Measurements from ENCODE around the gene PITPNM3. TPM values are rescaled to one million over a fixed set of nuclear protein-coding genes. Genes with fewer than 3 reads are reported as not detected.

Gene PITPNM3
- total and polyA plus RNA-seq, 2 donors (not counting 1 experiment from before 2014, with no cell fraction given): 0.99 to 1.1 TPM

DNA sequence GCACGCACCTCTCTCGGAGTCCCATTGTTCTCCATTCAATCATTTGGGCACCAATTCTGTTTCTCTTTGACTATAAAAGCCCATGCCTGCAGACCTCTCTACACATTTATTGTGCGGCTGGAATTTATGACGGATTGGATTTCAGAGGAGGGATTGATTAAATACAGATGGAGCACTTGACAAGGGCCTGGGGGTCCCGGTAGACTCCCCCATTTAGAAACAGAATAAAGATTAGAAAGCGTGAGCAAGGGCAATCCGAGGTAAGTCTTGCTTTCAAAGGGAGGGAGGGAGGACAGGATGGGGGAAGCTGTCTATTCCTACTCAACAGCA lies 15.1 kb upstream of the PITPNM3 start:
- TF ChIP-seq CTCF (conservative IDR thresholded peaks at IDR 0.05 in 1 of 2, IDR thresholded peaks at IDR 0.05 in 1 of 2; ENCODE audit: low read depth in 1 of 2, low read length in 2 of 2) (no peak), EZH2 (IDR thresholded peaks at IDR 0.05; ENCODE audit: low read length, missing control alignments) (no peak)
- H3K27me3 ChIP-seq (ENCODE audit: control insufficient read depth, insufficient read depth, low read length): no peaks in the 10 kb centered on the region
- H3K4me3 ChIP-seq (replicated peaks in 1 of 4; ENCODE audit: control extremely low read depth in 1 of 4, insufficient read depth in 1 of 4, low read depth in 3 of 4, low read length in 4 of 4): no peak overlapping the region
- H3K9ac ChIP-seq (ENCODE audit: insufficient read depth, low read length): no peak overlapping the region
- H3K27ac ChIP-seq (ENCODE audit: insufficient read depth, low read length): no peak overlapping the region
- no peaks in the 10 kb centered on the region for H3K36me3 ChIP-seq (ENCODE audit: control insufficient read depth, insufficient read depth, low read length)
- no peaks in the 10 kb centered on the region for H3K9me3 ChIP-seq (ENCODE audit: control insufficient read depth, insufficient read depth, low read depth, low read length)
- H3K4me1 ChIP-seq (ENCODE audit: control insufficient read depth, extremely low read depth, insufficient read depth, low read length): peaks cover 13% of the 10 kb centered on the region
- H4K20me1 ChIP-seq (ENCODE audit: control insufficient read depth, extremely low read depth, insufficient read depth, low read length): no peaks in the 10 kb centered on the region
- no peak overlapping the region for H3K4me2 ChIP-seq (ENCODE audit: extremely low read depth, insufficient read depth, low read length)
- no peak overlapping the region for H2AFZ ChIP-seq (ENCODE audit: low read length)
- no peak for DNase-seq (ENCODE audit: low read depth in 2 of 2)
- H3K79me2 ChIP-seq (ENCODE audit: control insufficient read depth, insufficient read depth, low read length): no peaks in the 10 kb centered on the region

GRCh38 chr17:6570731-6571451 lies 14.5 kb upstream of the PITPNM3 start:
- Histone ChIP-seq H3K9me3 (ENCODE audit: control insufficient read depth, insufficient read depth, low read depth, low read length) (no peaks in the 10 kb centered on the region), H3K9ac (ENCODE audit: insufficient read depth, low read length) (no peak overlapping the region), H3K36me3 (ENCODE audit: control insufficient read depth, insufficient read depth, low read length) (no peaks in the 10 kb centered on the region), H3K27ac (ENCODE audit: insufficient read depth, low read length) (no peak overlapping the region), H3K4me3 (replicated peaks in 1 of 4; ENCODE audit: control extremely low read depth in 1 of 4, insufficient read depth in 1 of 4, low read depth in 3 of 4, low read length in 4 of 4) (no peak overlapping the region), H3K79me2 (ENCODE audit: control insufficient read depth, insufficient read depth, low read length) (no peaks in the 10 kb centered on the region), H3K4me2 (ENCODE audit: extremely low read depth, insufficient read depth, low read length) (no peak overlapping the region), H3K27me3 (ENCODE audit: control insufficient read depth, insufficient read depth, low read length) (no peaks in the 10 kb centered on the region), H3K4me1 (ENCODE audit: control insufficient read depth, extremely low read depth, insufficient read depth, low read length) (peaks cover 13% of the 10 kb centered on the region), H4K20me1 (ENCODE audit: control insufficient read depth, extremely low read depth, insufficient read depth, low read length) (no peaks in the 10 kb centered on the region), H2AFZ (ENCODE audit: low read length) (no peak overlapping the region)
- no peak for DNase-seq (ENCODE audit: low read depth in 2 of 2)
- TF ChIP-seq CTCF (conservative IDR thresholded peaks at IDR 0.05 in 1 of 2, IDR thresholded peaks at IDR 0.05 in 1 of 2; ENCODE audit: low read depth in 1 of 2, low read length in 2 of 2) (no peak), EZH2 (IDR thresholded peaks at IDR 0.05; ENCODE audit: low read length, missing control alignments) (no peak)

DNA sequence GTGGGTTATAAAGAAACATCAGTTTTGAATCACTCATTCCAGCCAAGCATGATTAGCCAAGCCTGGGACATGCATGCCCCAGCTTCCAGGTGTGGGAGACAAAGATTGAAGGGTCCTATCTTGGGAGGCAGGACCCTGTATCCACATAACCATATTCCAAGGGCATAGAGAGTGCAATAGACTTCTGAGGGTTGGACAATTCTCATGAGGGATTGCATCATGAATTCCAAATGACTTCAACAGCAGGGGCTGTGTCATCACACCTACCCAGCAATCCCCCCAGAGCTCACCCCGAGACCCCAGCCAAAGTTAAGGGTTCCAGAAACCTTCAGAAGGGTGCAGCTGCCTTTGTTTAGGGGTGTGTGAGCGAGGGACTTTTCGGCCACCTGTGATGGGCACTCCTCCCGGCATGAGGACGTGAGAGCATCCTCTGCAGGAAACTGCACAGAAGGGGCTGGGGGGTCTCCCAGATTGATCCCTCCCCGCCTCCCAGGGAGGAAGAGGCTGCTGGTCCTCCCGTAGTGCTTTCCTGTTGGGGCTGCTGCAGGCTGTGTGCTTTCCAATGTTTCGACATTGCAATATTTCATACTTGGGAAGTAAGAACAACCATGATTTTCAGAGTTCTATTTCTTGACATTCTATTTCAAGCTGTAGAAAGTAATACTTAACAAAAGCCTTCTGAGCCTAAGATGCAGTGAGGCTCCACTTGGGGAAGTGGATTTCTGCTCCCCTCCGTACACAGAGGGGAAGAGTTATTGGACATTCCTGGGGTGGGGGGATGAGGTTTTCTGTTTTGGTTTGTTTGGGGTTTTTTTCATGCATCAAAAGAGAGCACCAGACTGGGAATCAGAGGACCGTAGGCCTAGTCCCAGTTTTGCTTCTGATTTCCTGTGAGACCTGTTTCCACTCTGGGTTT lies 13.3 kb upstream of the PITPNM3 start:
- H3K79me2 ChIP-seq (ENCODE audit: control insufficient read depth, insufficient read depth, low read length): no peaks in the 10 kb centered on the region
- H3K4me3 ChIP-seq (replicated peaks in 1 of 4; ENCODE audit: control extremely low read depth in 1 of 4, insufficient read depth in 1 of 4, low read depth in 3 of 4, low read length in 4 of 4): no peak overlapping the region
- H3K9ac ChIP-seq (ENCODE audit: insufficient read depth, low read length): no peak overlapping the region
- peaks cover 2% of the 10 kb centered on the region for H3K4me1 ChIP-seq (ENCODE audit: control insufficient read depth, extremely low read depth, insufficient read depth, low read length)
- H2AFZ ChIP-seq (ENCODE audit: low read length): no peak overlapping the region
- H3K27me3 ChIP-seq (ENCODE audit: control insufficient read depth, insufficient read depth, low read length): no peaks in the 10 kb centered on the region
- no peak for DNase-seq (ENCODE audit: low read depth in 2 of 2)
- H3K9me3 ChIP-seq (ENCODE audit: control insufficient read depth, insufficient read depth, low read depth, low read length): no peaks in the 10 kb centered on the region
- no peaks in the 10 kb centered on the region for H3K36me3 ChIP-seq (ENCODE audit: control insufficient read depth, insufficient read depth, low read length)
- no peak overlapping the region for H3K4me2 ChIP-seq (ENCODE audit: extremely low read depth, insufficient read depth, low read length)
- no peaks in the 10 kb centered on the region for H4K20me1 ChIP-seq (ENCODE audit: control insufficient read depth, extremely low read depth, insufficient read depth, low read length)
- H3K27ac ChIP-seq (ENCODE audit: insufficient read depth, low read length): no peak overlapping the region
- TF ChIP-seq CTCF (conservative IDR thresholded peaks at IDR 0.05 in 1 of 2, IDR thresholded peaks at IDR 0.05 in 1 of 2; ENCODE audit: low read depth in 1 of 2, low read length in 2 of 2) (no peak), EZH2 (IDR thresholded peaks at IDR 0.05; ENCODE audit: low read length, missing control alignments) (no peak)

Measured in fibroblast of lung (primary cell).